Measurements from ENCODE around the gene WDR27. TPM values are rescaled to one million over a fixed set of nuclear protein-coding genes. Genes with fewer than 3 reads are reported as not detected.

The WDR27 gene
- total RNA-seq, 4 donors from 2014 or later: 12.4 to 38.7 (median 27.6) TPM

- TF ChIP-seq CTCF (IDR thresholded peaks at IDR 0.05) (no peak), POLR2A (IDR thresholded peaks at IDR 0.05) (no peak)
- no peak for DNase-seq
- no peaks in the 10 kb centered on the region for H3K9me3 ChIP-seq
- no peaks in the 10 kb centered on the region for H3K36me3 ChIP-seq
- no peak overlapping the region for H3K4me3 ChIP-seq
- no peak overlapping the region for H3K27ac ChIP-seq
- 60 to 79% methylated on average over 1 of the region's 1 CpG for WGBS, 2 donors
- intact Hi-C loops (cut with DNase I): no loop called here
- H3K4me1 ChIP-seq: peaks cover 0 to 14% (median 0%) of the 10 kb centered on the region in 3 donors
- H3K27me3 ChIP-seq: no peaks in the 10 kb centered on the region
These were observed 210.3 kb downstream of the WDR27 start for GRCh38 chr6:169491482-169491881.

- WGBS, 2 donors: 62 to 80% methylated on average over 5 of the region's 5 CpGs
- H3K27ac ChIP-seq: peak overlapping the region in 2 of 4 donors; percentile 23 to 48
- H3K4me1 ChIP-seq: peaks cover 0 to 14% (median 0%) of the 10 kb centered on the region in 3 donors
- no peak overlapping the region for H3K4me3 ChIP-seq
- H3K9me3 ChIP-seq: no peaks in the 10 kb centered on the region
- intact Hi-C loops (cut with DNase I): no loop called here
- H3K27me3 ChIP-seq: no peaks in the 10 kb centered on the region
- TF ChIP-seq POLR2A (IDR thresholded peaks at IDR 0.05) (no peak), CTCF (IDR thresholded peaks at IDR 0.05) (no peak)
- H3K36me3 ChIP-seq: no peaks in the 10 kb centered on the region
- DNase-seq: no peak
These were observed 211.0 kb downstream of the WDR27 start for GRCh38 chr6:169490830-169491229.

GRCh38 chr6:169490246-169490641, 211.6 kb downstream of the WDR27 start:
- intact Hi-C loops (cut with DNase I): no loop called here
- H3K27me3 ChIP-seq: no peaks in the 10 kb centered on the region
- H3K4me3 ChIP-seq: no peak overlapping the region
- H3K36me3 ChIP-seq: no peaks in the 10 kb centered on the region
- DNase-seq: no peak
- 78 to 81% methylated on average over 6 of the region's 6 CpGs for WGBS, 2 donors
- peaks cover 0 to 14% (median 0%) of the 10 kb centered on the region in 3 donors for H3K4me1 ChIP-seq
- peak overlapping the region in 2 of 4 donors; percentile 48 to 51 for H3K27ac ChIP-seq
- TF ChIP-seq CTCF (IDR thresholded peaks at IDR 0.05) (no peak), POLR2A (IDR thresholded peaks at IDR 0.05) (no peak)
- no peaks in the 10 kb centered on the region for H3K9me3 ChIP-seq

- intact Hi-C loops (cut with DNase I): no loop called here
- no peaks in the 10 kb centered on the region for H3K36me3 ChIP-seq
- H3K4me1 ChIP-seq: peaks cover 0 to 14% (median 0%) of the 10 kb centered on the region in 3 donors
- H3K27ac ChIP-seq: peak overlapping the region in 2 of 4 donors; percentile 48 to 51
- no peaks in the 10 kb centered on the region for H3K9me3 ChIP-seq
- no peak for DNase-seq
- no peak for TF ChIP-seq CTCF (IDR thresholded peaks at IDR 0.05)
- 68 to 90% methylated on average over 7 to 8 of the region's 8 CpGs for WGBS, 2 donors
- H3K4me3 ChIP-seq: no peak overlapping the region
- H3K27me3 ChIP-seq: no peaks in the 10 kb centered on the region
These were observed 212.1 kb downstream of the WDR27 start for GRCh38 chr6:169489563-169490245.

GRCh38 chr6:169487579-169488436, 214.0 kb downstream of the WDR27 start:
- no peak for DNase-seq
- Histone ChIP-seq H3K4me3 (no peak overlapping the region), H3K27ac (no peak overlapping the region), H3K27me3 (no peaks in the 10 kb centered on the region), H3K36me3 (no peaks in the 10 kb centered on the region), H3K9me3 (no peaks in the 10 kb centered on the region), H3K4me1 (peaks cover 0 to 14% (median 0%) of the 10 kb centered on the region in 3 donors)
- WGBS, 2 donors: 59 to 72% methylated on average over 5 of the region's 5 CpGs
- TF ChIP-seq CTCF (IDR thresholded peaks at IDR 0.05) (peak in 1 of 6 experiments; percentile 13), POLR2A (IDR thresholded peaks at IDR 0.05) (no peak)
- intact Hi-C loops (cut with DNase I): no loop called here

Data from esophagus squamous epithelium (tissue), 5 donors.